Smooth muscle cell (in vitro differentiated cells): Measurements from ENCODE around the gene CCDC171. TPM values are rescaled to one million over a fixed set of nuclear protein-coding genes. Genes with fewer than 3 reads are reported as not detected.

ENCODE experiments used
- DNase-seq: peaks from one replicate; lab custom pipeline; 2025; ENCODE audit not compliant: unreplicated experiment; lab: John Stamatoyannopoulos, UW
- H2AFZ ChIP-seq: fragments of 200-600 bp; sonication (generic); 2 replicates; pipeline ENCODE4 v1.6.0; 2016; ENCODE audit warnings: antibody characterized with exemption, low read depth, mild to moderate bottlenecking
- H3F3A ChIP-seq: fragments of 200-600 bp; sonication (generic); 2 replicates; pipeline ENCODE4 v1.6.0; 2017; ENCODE audit warnings: antibody characterized with exemption, low read depth
- H3K27ac ChIP-seq: fragments of 200-600 bp; sonication (generic); 2 replicates; pipeline ENCODE4 v1.5.1; 2016; ENCODE audit warnings: low read depth, mild to moderate bottlenecking
- H3K27me3 ChIP-seq: fragments of 200-600 bp; sonication (generic); 2 replicates; pipeline ENCODE4 v1.6.1; 2016; ENCODE audit warnings: low read depth, mild to moderate bottlenecking
- H3K36me3 ChIP-seq: fragments of 200-600 bp; sonication (generic); 2 replicates; pipeline ENCODE4 v1.5.1; 2016; ENCODE audit warnings: low read depth
- H3K4me1 ChIP-seq: fragments of 200-600 bp; sonication (generic); 2 replicates; pipeline ENCODE4 v1.5.1; 2016; ENCODE audit warnings: low read depth
- H3K4me2 ChIP-seq: fragments of 200-600 bp; sonication (generic); 2 replicates; pipeline ENCODE4 v1.6.0; 2016; ENCODE audit warnings: mild to moderate bottlenecking
- H3K4me3 ChIP-seq: fragments of 200-600 bp; sonication (generic); 2 replicates; pipeline ENCODE4 v1.5.1; 2016; ENCODE audit warnings: mild to moderate bottlenecking
- H3K79me2 ChIP-seq: fragments of 200-600 bp; sonication (generic); 2 replicates; pipeline ENCODE4 v1.6.0; 2016; ENCODE audit warnings: low read depth, mild to moderate bottlenecking
- H3K9ac ChIP-seq: fragments of 200-600 bp; sonication (generic); 2 replicates; pipeline ENCODE4 v1.6.0; 2016; ENCODE audit warnings: low read depth
- H3K9me3 ChIP-seq: fragments of 200-600 bp; sonication (generic); replicated peaks from 2 replicates; pipeline ENCODE4 v1.5.1; 2016; ENCODE audit warnings: low read depth
- H4K20me1 ChIP-seq: fragments of 200-600 bp; sonication (generic); 2 replicates; pipeline ENCODE4 v1.6.0; 2016; ENCODE audit warnings: low read depth
- CTCF ChIP-seq: fragments of 200-600 bp; sonication (generic); IDR thresholded peaks from 2 replicates; pipeline ENCODE4 v1.5.1; 2017; ENCODE audit warnings: borderline replicate concordance, mild to moderate bottlenecking, antibody characterized with exemption; ENCODE audit not compliant: insufficient read depth, poor library complexity, severe bottlenecking
- WGBS: methylation state at CpG from one replicate; pipeline ENCODE4 v1.1.7; 2016; ENCODE audit warnings: low lambda C conversion rate; 5-methylcytosine and 5-hydroxymethylcytosine counted together
- polyA plus RNA-seq: library from polyadenylated mRNA; unstranded; fragments of >200 nt; fragmentation: Nextera tagmentation; extraction: Ambion mirVana; gene quantifications from 2 replicates; pipeline ENCODE4 v1.2.1, GENCODE V29; 2016
- total RNA-seq: library from RNA; depleted of rRNA; stranded (reverse); fragments of >200 nt; gene quantifications from 2 replicates; pipeline ENCODE4 v1.2.3, GENCODE V29; 2014

Gene CCDC171
- total and polyA plus RNA-seq, 2 experiments from 2014 or later, result 0.46 to 2.3 TPM

DNA sequence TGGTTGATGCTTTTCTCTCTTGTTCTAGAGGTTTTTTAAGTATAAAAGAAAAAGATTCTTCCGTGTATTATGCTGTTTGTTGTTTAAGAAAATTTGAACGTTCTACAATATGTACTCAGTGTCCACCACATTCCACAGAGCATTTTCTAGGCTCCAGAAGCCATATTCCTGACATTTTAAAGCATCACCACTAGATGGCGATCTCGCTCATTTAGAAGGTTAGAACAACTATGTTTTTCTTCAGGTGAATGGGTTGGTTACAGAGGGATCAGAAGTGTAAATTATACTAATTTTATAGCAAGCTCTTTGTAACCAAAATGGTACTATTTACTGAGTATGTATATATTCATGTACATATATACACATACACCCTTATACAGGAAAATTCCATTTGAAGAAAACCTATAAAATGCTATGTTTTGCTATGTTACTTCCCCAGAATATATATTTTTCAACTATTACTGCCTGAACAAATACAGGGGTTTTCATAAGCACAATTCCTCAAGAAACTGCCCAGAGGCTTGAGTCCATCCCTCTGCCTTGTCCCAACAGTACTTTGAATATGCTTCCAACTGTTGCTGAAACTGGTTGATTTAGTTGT, 284.3 kb downstream of the CCDC171 start:
- Histone ChIP-seq H3K79me2 (no peaks in the 10 kb centered on the region), H3K27me3 (peaks cover 5% of the 10 kb centered on the region), H4K20me1 (no peaks in the 10 kb centered on the region), H3K27ac (no peak overlapping the region), H3K9ac (no peak overlapping the region), H3F3A (no peaks in the 10 kb centered on the region), H3K4me2 (no peak overlapping the region), H3K36me3 (no peaks in the 10 kb centered on the region), H2AFZ (no peak overlapping the region), H3K4me3 (no peak overlapping the region), H3K9me3 (no peaks in the 10 kb centered on the region), H3K4me1 (no peaks in the 10 kb centered on the region)
- TF ChIP-seq CTCF, result peak; percentile 77
- DNase-seq, result no peak
- 4% methylated on average over 4 of the region's 4 CpGs for WGBS

- H3K9ac ChIP-seq, result no peak overlapping the region
- no peak overlapping the region for H2AFZ ChIP-seq
- H3F3A ChIP-seq, result no peaks in the 10 kb centered on the region
- DNase-seq, result no peak
- H3K27ac ChIP-seq, result no peak overlapping the region
- no peaks in the 10 kb centered on the region for H3K79me2 ChIP-seq
- H3K36me3 ChIP-seq, result no peaks in the 10 kb centered on the region
- TF ChIP-seq CTCF, result no peak
- no peaks in the 10 kb centered on the region for H3K9me3 ChIP-seq
- no peaks in the 10 kb centered on the region for H4K20me1 ChIP-seq
- peaks cover 5% of the 10 kb centered on the region for H3K27me3 ChIP-seq
- no peaks in the 10 kb centered on the region for H3K4me1 ChIP-seq
- no peak overlapping the region for H3K4me2 ChIP-seq
- H3K4me3 ChIP-seq, result no peak overlapping the region
- 90% methylated on average over 3 of the region's 3 CpGs for WGBS
Measured at GRCh38 chr9:15842051-15842450, 289.2 kb downstream of the CCDC171 start.

- H3F3A ChIP-seq, result no peaks in the 10 kb centered on the region
- H3K4me2 ChIP-seq, result no peak overlapping the region
- H3K9me3 ChIP-seq, result no peaks in the 10 kb centered on the region
- H3K27me3 ChIP-seq, result peaks cover 5% of the 10 kb centered on the region
- H3K4me3 ChIP-seq, result no peak overlapping the region
- no peak overlapping the region for H2AFZ ChIP-seq
- H3K36me3 ChIP-seq, result no peaks in the 10 kb centered on the region
- DNase-seq, result no peak
- no peaks in the 10 kb centered on the region for H3K4me1 ChIP-seq
- TF ChIP-seq CTCF, result no peak
- H3K27ac ChIP-seq, result no peak overlapping the region
- no peaks in the 10 kb centered on the region for H3K79me2 ChIP-seq
- H3K9ac ChIP-seq, result no peak overlapping the region
- H4K20me1 ChIP-seq, result no peaks in the 10 kb centered on the region
Measured at GRCh38 chr9:15843316-15843715, 290.5 kb downstream of the CCDC171 start.

DNA sequence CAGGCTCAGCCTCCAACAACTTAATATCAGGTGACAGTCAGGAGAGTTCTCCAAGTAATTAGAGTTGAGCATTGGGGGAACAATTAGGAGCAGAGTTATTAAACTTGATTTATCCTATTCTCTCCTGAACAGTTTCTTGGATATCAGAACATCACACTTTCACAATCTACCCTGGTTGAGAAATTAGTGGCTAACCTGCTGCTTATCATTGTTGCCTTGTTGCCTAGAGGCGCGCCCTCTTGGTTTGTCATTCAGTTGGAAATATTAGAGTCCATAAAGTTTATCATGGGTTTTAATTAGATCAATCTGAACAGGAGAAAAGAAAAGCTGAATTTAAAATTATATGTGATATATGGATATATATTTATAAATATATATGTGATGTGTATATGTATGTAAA, 291.1 kb downstream of the CCDC171 start:
- Histone ChIP-seq H3K9ac (no peak overlapping the region), H2AFZ (no peak overlapping the region), H3K36me3 (no peaks in the 10 kb centered on the region), H3K27ac (no peak overlapping the region), H3K4me2 (no peak overlapping the region), H3F3A (no peaks in the 10 kb centered on the region), H3K27me3 (no peaks in the 10 kb centered on the region), H4K20me1 (no peaks in the 10 kb centered on the region), H3K4me1 (no peaks in the 10 kb centered on the region), H3K79me2 (no peaks in the 10 kb centered on the region), H3K4me3 (no peak overlapping the region), H3K9me3 (no peaks in the 10 kb centered on the region)
- DNase-seq, result no peak
- 97% methylated on average over 2 of the region's 2 CpGs for WGBS
- TF ChIP-seq CTCF, result no peak
